ENCODE data around the gene MCC.
"Not testable (repeated sequence)": the region's sequence is repeated elsewhere in the genome, so short reads cannot be mapped to it uniquely, and the experiment has no call there.

Gene MCC

GRCh38 chr5:113076649-113077048, 411.6 kb downstream of the MCC start:
- DNase-seq (ENCODE audit: low spot score) = not testable (repeated sequence)

- no peak for DNase-seq (ENCODE audit: low spot score)
Measured at GRCh38 chr5:113075019-113075418, 413.2 kb downstream of the MCC start.

- not testable (repeated sequence) for DNase-seq (ENCODE audit: low spot score)
Measured at GRCh38 chr5:113073629-113074034, 414.6 kb downstream of the MCC start.

GRCh38 chr5:113071401-113071800, 416.9 kb downstream of the MCC start:
- no peak for DNase-seq (ENCODE audit: low spot score)

GRCh38 chr5:113070901-113071300, 417.4 kb downstream of the MCC start:
- no peak for DNase-seq (ENCODE audit: low spot score)

GRCh38 chr5:113068559-113068958, 419.7 kb downstream of the MCC start:
- no peak for DNase-seq (ENCODE audit: low spot score)

- DNase-seq (ENCODE audit: low spot score) = no peak
Measured at GRCh38 chr5:113067635-113068344, 420.5 kb downstream of the MCC start.

GRCh38 chr5:113065626-113066025, 422.6 kb downstream of the MCC start:
- DNase-seq (ENCODE audit: low spot score) = no peak

GRCh38 chr5:113064806-113065205, 423.4 kb downstream of the MCC start:
- no peak for DNase-seq (ENCODE audit: low spot score)

- no peak for DNase-seq (ENCODE audit: low spot score)
Measured at GRCh38 chr5:113063927-113064326, 424.3 kb downstream of the MCC start.

GRCh38 chr5:113062869-113063508, 425.3 kb downstream of the MCC start:
- DNase-seq (ENCODE audit: low spot score) = no peak

GRCh38 chr5:113061846-113062780, 426.1 kb downstream of the MCC start:
- DNase-seq (ENCODE audit: low spot score) = no peak

- no peak for DNase-seq (ENCODE audit: low spot score)
Measured at GRCh38 chr5:113060408-113061025, 427.7 kb downstream of the MCC start.

GRCh38 chr5:113059232-113060040, 428.8 kb downstream of the MCC start:
- no peak for DNase-seq (ENCODE audit: low spot score)

- DNase-seq (ENCODE audit: low spot score) = no peak
Measured at GRCh38 chr5:113058706-113059226, 429.5 kb downstream of the MCC start.

GRCh38 chr5:113058269-113058668, 430.0 kb downstream of the MCC start:
- DNase-seq (ENCODE audit: low spot score) = no peak

GRCh38 chr5:113057557-113057984, 430.7 kb downstream of the MCC start:
- no peak for DNase-seq (ENCODE audit: low spot score)

- no peak for DNase-seq (ENCODE audit: low spot score)
Measured at GRCh38 chr5:113056988-113057387, 431.3 kb downstream of the MCC start.

- DNase-seq (ENCODE audit: low spot score) = no peak
Measured at GRCh38 chr5:113054899-113055298, 433.4 kb downstream of the MCC start.

GRCh38 chr5:113053511-113053995, 434.7 kb downstream of the MCC start:
- DNase-seq (ENCODE audit: low spot score) = no peak
